Mesenteric fat pad (tissue), 1 donor: ENCODE measurements around the gene APOD. TPM values are rescaled to one million over a fixed set of nuclear protein-coding genes. Genes with fewer than 3 reads are reported as not detected.

ENCODE experiments used
- DNase-seq: peaks from one replicate; pipeline ENCODE4 v3.0.0-alpha.2; 2020; ENCODE audit warnings: low spot score
- total RNA-seq: library from RNA; stranded (reverse); fragmentation: NEBNext Ultra II Directional; extraction: Animal tissue kit (Norgen Biotek cat#: 25700); gene quantifications from one replicate; pipeline ENCODE4 v1.2.1, GENCODE V29; 2021
- donor health status: DM: yes; HTN: yes; CAD: no.

The APOD gene
- total RNA-seq, 1 donor from 2014 or later: 362 TPM

DNA sequence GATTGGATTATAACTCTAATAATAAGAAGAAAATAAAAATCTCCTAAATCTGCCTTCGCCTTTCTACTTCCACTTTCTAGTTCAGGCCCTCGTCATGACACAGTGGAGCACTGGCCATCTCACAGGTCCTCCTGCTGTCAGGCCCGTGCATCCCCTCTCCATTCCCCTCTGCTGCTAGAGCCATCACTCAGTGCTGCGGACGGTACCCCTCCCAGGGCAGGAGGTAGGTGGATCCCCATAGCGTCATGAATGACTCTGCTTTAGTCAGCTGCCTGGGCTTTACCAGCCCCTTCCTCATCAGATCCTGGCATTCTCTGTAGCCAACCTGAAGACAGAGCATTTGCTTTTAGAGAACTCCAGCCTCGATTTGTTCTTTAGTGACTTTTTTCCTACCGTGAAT is 28.6 kb downstream of the APOD start:
- DNase-seq: no peak

DNA sequence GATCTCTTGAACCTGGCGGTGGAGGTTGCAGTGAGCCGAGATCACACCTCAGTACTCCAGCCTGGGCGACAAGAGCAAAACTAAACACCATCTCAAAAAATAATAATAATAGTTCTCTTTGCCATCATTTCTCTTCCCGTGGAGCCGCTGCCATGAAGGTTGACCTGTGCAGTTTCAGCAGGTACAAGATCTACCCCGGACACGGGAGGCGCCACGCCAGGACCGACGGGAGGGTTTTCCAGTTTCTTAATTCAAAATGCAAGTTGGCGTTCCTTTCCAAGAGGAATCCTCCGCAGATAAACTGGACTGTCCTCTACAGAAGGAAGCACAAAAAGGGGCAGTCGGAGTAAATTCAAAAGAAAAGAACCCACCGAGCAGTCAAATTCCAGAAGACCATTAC is 29.3 kb downstream of the APOD start:
- no peak for DNase-seq

DNA sequence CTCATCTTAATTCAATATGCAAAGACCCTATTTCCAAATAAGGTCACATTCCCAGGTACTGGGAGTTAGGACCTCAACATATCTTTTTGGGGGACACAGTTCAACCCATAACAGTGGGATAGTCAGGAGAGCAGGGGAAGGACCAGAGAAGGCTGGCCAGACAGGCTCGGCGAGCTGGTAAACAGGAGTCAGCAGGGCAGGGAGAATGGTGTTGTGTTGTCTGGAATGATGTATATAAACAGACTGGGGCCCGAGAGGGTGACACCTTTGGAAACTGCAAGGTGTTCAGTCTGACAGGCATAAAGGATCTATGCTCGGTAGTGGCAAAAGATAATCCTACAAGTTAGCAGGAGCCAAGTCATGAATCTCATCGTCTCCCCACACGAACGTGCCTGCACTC is 30.5 kb downstream of the APOD start:
- no peak for DNase-seq

DNA sequence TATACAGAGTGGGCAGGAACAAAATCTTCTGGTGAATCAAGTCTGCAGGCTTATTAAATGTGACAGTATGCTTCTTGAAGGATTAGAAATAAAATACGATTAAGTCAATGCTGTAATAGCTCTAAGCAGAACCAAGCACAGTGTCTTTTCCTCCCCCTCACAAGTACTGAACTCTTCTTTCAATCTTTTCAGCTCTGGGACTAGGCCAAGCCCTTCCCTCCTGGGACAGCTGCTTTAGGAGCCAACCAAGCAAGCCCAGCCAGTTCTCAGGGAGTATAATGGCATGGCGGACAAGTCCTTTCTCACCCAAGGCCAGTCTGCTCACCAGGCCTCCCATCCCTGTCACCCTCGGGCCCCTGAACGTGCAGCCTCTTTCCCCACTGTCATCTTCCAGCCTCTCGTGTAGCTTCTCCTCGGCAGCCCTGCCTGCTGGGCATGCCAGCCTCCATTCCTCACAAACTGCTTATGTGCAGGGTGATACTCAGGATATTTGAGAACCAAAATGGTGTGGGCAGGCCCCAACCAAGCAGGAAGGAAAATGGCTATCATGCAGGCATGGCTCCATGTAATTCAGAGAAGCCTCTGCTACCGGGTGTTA is 32.3 kb downstream of the APOD start:
- DNase-seq: no peak

DNA sequence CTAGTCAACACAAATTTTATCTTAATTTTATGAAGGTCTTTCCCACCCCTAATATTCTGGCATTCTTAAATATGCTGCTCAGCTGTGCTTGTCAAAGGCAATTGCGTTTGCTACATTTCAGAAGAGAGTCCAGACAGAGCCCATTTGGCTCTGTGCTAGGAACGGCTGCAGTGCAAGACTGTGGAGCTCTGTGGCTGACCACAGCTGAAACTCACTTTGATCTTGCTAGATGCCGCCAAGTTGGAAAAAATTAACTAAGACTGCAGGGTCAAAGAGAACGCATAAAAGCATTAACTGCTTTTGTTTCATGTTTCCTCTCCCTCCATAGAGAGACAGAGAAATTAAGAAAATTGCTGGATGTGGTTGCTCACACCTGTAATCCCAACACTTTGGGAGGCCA is 33.0 kb downstream of the APOD start:
- no peak for DNase-seq

DNA sequence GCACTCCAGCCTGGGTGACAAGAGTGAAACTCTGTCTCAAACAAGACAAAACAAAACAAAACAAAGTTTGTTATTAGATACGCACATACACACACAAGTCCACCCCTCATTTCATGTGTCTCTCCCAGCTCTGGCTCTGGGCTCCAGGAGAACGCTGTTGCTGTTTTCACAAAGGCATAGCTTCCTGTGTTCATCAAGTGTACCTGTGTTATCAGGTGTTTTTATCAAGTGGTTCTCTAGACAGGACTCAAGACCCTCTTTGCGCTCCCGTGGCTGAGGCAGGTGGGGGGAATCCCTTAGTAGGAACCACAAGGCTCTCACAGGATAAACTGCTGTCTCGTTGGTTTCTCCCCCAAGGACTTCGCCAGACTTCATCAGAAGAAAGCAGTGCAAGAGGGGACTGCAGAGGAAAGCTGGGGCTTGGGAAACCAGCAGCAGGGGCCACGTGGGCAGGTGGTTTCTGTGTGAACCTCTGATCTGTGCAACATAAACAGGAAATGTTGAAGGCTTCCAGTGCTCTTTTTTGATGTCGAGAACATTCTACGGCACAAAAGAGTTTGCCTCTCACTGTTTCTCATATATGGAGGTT is 33.7 kb downstream of the APOD start:
- DNase-seq: no peak

DNA sequence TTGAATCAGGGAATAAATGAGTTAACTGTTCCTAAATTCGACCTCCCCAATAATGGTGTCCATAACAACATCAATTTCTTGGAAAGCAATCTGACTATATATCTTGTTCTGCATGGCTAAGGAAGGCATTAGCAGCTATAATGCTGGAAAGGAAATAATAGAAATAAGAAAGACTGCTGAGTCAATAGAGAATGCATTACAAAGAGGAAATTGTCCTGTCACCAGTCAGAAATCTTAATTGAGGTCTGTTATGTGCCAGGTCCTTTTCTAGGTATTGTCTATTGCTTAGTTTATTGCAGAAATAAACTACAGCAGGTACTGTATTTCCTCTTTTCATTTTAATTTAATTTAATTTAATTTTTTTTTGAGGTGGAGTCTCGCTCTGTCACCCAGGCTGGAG is 34.8 kb downstream of the APOD start:
- no peak for DNase-seq

DNA sequence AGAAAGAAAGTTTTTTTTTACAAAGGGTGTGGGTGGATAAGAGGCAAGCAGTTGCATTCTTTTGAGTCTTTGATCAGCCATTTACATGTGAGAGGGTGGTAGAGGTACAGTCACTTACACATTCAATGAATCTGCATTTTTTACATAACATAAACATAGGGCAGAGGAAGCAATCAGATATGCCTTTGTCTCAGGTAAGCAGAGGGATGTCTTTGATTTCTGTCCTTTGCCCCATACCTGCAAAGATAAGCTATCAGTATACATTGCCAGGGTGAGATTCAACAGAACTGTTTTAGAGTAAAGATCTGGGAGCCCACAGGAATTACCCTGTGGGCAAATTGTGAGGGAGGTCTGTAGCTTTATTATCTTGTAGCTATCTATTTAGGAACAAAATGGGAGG is 35.2 kb downstream of the APOD start:
- DNase-seq: no peak

DNA sequence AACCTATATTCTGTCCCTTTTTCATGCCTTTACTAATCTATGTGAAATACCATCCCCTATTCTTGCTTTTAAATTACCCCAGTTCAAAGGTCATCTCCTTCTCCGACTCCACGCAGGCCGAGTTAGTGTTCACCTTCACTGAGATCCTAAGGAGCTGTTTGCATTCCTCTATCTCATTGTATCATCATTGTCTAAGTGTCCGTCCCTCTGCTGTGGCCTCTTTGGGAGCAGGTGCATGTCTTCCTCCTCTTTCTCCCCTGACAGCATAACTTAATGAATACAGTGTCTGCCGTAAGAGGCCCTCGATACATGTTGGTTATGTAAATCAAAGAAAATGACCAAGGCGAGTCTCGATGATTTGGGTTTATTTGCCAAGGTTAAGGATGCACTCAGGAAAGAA is 35.7 kb downstream of the APOD start:
- DNase-seq: no peak

DNA sequence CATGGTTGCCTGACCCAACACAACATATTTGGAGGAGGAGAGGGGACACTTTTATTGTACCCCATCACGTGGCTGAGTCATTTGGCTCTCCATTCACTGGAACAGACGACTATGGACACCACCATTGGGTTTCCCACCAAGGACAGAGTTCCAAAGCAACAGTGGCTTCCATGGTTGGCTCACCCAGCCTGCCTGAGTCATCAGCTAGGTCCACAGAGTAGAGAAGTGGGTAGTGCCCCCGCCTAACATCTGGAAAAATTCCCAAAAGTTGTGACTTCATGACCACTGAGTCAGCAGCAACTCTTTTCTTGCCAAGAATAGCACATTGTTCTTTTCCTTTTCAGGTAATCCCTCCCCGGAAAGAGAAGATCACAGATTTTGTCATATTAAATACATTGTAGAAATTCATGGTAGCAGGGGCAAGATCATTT is 37.6 kb downstream of the APOD start:
- no peak for DNase-seq

DNA sequence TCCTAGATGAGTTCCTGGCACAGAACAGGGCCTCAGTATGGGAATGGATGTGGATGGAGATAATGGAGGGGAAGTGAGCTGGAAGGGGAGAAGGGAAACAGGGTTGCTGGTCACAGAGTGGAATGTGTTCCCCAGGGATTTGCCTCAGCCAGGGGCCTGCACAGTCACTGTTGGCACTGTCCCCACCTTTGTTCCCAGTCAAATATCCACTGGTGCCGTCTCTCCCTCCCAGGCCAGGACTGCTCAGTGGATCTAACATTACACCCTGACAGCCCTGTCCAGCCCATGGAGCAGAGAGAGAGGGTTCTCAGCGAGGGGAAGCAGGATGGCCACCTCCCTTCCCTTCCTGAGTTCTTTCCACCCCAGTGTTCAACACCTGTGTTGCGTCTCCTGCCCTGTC is 39.1 kb downstream of the APOD start:
- no peak for DNase-seq

DNA sequence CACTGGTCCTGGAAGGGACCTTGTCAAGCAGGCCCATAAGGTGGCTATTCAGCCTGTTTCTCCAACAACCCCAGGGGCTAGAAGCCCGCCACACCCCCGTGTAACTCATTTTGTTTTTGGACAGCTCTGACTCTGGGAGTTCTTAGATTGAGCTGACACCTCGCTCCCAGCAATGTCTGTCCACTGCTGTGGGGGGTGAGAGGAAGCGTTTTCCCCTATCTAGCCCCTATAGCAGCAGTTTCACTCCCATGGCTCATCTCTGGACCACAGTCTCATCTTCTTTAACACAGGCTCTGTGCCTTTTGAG is 39.6 kb downstream of the APOD start:
- no peak for DNase-seq

DNA sequence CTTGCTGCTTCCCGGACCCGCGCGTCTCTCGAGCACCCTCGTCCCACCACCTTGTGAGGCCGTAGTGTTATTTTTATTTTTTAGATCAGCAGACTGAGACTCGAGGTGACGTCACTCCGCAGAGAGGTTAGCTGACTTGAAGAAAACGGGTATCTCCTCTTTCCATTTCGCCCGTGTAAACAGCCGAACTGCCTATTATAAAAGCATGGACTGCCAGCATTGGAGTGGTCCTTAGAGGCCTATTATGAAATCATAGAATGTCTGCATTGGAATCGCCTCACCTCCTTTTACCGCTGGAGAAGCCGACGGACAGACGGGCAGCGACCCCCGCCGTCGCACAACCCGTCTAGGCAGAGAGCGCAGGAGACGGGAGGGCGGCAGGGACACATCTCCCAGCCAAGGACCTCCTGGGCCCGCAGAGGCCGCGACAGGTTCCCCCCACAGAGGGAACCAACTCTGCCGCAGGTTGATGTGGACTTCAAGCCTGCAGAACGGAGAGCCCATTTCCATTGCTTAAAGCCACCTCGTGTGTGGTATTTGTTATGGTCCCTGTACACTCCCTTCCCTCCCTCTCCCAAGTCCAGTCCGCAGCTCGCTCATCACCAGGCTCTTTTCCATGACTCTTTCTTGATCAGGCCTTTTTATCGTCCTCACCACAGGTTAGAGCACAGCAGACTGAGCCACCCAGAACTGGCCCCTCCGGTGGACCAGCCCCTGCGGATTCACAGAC is 40.1 kb downstream of the APOD start:
- no peak for DNase-seq

DNA sequence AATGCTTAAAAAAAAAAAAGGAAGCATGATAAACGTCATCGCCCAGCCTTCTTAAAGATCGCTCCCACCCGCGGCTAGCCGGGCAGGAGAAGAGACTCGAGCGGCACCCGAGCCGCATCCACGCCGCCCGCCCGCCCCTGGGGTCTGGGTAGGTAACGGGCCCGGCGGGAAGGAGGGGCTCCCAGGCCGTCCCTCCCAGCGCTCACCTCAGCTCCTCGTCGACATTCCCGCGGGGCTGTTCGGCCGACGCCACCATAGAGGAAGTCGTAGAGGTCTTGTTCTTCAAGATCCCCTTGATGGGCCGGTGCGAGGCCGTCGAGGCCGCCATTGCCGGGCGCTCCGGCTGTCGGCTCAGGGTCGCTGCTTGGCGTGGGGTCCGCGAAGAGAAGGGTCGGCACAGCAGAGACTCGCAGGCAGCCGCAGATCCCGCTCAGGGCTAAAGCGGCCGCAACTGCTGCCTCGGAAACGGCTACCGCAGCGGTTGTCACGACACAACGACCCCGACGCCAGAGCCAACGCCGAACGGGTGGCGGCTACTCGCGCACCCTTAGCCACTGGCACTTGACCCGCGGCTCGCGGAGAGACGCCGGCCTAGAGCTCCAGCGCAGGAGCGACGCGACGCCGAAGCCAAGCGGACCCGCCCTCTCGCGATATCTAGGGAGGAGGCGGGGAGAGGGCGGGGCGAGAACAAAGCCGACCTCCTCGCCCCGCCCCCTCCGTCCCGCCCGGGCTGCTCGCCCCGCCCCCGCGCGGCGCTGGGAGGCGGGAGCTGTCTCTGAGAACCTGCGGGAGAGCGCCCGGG is 40.8 kb downstream of the APOD start, which contains the start of gene PPP1R2:
TSS of gene PPP1R2 (minus strand) at position 628 of the 802 bp plus-strand sequence. CDS start at position 328, 300 bp downstream.
- peak; percentile 97 for DNase-seq

DNA sequence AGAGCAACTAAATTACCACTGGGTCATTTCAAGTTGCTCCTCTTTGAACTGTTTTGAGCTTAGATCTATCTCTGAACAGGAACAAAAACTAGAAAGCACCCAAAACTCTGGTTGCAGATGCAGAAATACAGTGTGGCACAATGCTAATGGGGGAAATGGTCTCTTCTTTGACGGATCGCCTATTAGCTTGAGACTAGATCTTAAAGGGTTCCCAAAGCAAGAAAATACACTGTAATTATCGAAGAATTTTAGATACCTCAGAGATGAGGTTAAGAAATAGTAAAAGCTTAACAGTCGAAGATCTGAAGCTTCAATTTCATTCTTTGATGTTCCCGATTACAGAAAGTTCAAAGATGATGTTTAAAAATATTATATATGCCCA is 41.4 kb downstream of the APOD start:
- DNase-seq: no peak

DNA sequence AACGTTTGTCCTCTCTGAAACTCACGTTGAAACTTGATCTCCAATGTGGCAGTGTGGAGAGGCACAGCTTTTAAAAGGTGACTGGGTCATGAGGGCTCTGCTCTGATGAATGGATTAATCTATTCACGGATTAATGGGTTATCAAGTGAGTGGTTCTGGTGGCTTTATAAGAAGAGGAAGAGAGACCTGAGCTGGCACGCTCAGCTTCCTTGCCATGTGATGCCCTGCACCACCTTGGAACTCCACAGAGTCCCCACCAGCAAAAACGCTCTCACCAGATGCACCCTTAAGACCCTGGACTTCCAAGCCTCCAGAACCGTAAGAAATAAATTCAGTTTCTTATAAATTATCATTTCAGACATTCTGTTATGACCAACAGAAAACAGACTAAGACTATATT is 43.2 kb downstream of the APOD start:
- no peak for DNase-seq

DNA sequence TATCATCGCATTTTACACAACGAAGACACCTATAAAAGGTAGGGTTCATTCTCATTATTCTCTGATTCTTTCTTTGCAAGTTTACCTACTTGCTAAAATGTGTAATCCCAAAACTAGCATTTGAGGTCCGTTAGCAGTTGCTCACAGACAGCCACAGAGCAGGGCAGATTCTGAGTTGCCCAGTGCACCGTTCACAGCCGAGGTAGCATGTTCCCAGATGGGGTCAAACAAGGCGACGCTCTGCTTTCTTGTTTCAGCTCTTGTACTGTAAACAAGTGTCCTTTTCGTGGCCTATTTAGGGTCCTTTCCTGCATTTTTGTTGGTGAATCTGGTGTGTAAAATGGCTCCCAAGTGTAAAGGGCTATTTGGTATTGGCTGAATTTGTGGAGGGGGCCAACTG is 43.7 kb downstream of the APOD start:
- DNase-seq: no peak

DNA sequence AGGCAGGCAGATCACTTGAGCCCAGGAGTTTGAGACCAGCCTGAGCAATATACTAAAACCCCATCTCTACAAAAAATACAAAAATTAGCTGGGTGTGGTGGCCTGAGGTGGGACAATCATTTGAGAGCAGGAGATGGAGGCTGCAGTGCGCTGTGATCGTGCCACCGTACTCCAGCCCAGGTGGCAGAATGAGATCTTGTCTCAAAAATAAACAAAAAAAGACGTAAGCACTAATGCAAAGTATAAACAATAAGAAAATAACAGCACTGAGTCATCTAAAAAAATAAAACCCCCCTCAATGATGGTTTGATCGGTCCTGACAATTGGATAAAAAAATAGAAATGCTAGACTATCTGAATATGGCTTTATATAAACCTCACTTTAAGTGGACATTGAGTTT is 44.3 kb downstream of the APOD start:
- DNase-seq: no peak

DNA sequence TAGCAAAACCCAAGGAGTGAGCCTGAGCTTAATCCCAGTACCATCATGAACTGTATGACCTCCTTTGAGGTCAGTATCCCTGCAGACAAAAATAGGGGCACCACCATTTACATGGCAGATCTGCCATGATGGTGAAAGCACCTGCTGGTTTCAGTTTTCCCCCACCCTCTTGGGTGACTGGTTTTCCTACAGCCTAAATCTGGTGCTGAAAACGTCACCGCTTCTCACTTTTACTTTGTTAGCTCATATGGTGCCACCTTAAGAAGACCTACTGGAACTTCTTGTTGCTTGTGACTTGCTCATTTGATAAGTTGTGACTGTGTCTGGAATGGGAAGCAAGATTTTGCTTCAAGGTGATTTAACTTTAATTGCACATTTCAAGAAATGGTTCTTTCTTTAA is 45.7 kb downstream of the APOD start:
- no peak for DNase-seq

DNA sequence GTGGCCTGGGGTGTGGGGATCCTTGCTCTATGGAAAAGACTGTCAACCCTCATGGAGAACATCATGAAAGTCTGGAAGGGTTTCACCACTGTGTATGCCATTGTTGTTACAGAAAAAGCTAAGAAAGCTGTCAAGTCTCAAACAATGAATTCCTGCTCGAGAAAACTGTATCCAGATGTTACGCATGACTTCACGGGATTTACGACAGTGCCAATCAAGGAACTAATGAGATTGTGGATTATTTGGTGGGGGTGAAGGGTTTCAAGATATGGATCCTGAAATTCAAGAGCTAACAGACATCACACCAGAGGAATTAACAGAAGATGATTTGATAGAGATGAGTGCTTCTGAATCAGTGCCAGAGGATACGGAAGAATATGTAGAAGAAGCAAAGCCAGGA is 48.4 kb downstream of the APOD start:
- no peak for DNase-seq

DNA sequence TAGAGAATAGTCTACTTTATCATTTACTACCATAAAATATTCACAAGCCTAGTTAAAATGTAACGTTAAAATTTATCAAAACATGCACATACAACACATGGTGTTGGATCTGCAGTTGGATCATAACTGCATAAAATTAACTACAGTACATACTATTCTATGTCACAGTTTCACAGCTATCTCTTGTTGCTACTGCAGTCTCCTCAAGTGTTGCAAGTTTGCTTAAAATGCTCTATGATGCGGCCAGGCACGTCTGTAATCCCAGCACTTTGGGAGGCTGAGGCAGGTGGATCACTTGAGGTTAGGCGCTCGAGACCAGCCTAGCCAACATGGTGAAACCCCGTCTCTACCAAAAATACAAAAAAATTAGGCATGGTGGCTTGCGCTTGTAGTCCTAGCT is 50.9 kb downstream of the APOD start:
- DNase-seq: no peak

DNA sequence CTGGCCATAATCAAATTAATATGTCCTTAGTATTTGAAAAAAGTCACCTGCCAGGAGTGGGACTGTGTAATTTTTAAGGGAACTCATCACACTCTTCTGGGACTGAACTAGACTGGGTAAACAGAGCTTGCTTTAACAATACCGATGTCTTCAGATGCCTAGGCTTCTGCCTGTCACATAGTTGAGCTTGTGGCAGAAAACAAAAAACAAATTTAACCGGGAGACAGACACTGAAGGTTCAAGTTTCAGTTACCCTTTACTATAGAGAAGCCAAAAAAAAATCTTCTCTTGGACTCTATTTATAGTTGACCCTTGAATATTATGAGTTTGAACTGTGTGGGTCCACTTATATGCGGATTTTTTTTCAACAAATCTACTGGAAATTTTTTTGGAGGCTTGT is 51.4 kb downstream of the APOD start:
- DNase-seq: no peak
